NB4 (cell line): ENCODE results near the gene MAGI1.

Source experiments
- DNase-seq: peaks from one replicate; pipeline ENCODE4 v3.0.0; 2010; ENCODE audit warnings: low read depth
- H3K4me3 ChIP-seq: one replicate; pipeline ENCODE4 v1.5.1; 2011; ENCODE audit warnings: mild to moderate bottlenecking, low read depth, low read length, moderate library complexity
- CTCF ChIP-seq: IDR thresholded peaks from one replicate; pipeline ENCODE4 v1.5.1; 2012; ENCODE audit warnings: low read depth, low read length
- MAX ChIP-seq: IDR thresholded peaks from 2 replicates; pipeline ENCODE4 v1.6.1; 2011; ENCODE audit warnings: low read depth, low read length
- MYC ChIP-seq: IDR thresholded peaks from 2 replicates; pipeline ENCODE4 v1.6.1; 2011; ENCODE audit warnings: low read depth, low read length
- POLR2A ChIP-seq: IDR thresholded peaks from 2 replicates; pipeline ENCODE4 v1.6.1; 2011; ENCODE audit warnings: mild to moderate bottlenecking; ENCODE audit not compliant: insufficient read length; ENCODE audit errors: extremely low read depth

Gene MAGI1

GRCh38 chr3:65603631-65604030, 435.1 kb downstream of the MAGI1 start:
- no peak overlapping the region for H3K4me3 ChIP-seq
- DNase-seq, result no peak
- TF ChIP-seq POLR2A (no peak), MAX (no peak), MYC (no peak), CTCF (no peak)

- no peak overlapping the region for H3K4me3 ChIP-seq
- no peak for TF ChIP-seq MYC
- no peak for TF ChIP-seq POLR2A
- TF ChIP-seq CTCF, result no peak
- TF ChIP-seq MAX, result no peak
- DNase-seq, result no peak
Measured at GRCh38 chr3:65600888-65601287, 437.8 kb downstream of the MAGI1 start.

- TF ChIP-seq MAX (no peak), CTCF (no peak), MYC (no peak), POLR2A (no peak)
- no peak overlapping the region for H3K4me3 ChIP-seq
- no peak for DNase-seq
Measured at GRCh38 chr3:65597952-65598413, 440.7 kb downstream of the MAGI1 start.

GRCh38 chr3:65597226-65597951, 441.3 kb downstream of the MAGI1 start:
- no peak for TF ChIP-seq CTCF
- TF ChIP-seq POLR2A, result no peak
- TF ChIP-seq MAX, result no peak
- no peak for TF ChIP-seq MYC
- no peak overlapping the region for H3K4me3 ChIP-seq
- DNase-seq, result no peak

GRCh38 chr3:65596571-65597225, 442.0 kb downstream of the MAGI1 start:
- DNase-seq, result no peak
- no peak overlapping the region for H3K4me3 ChIP-seq
- TF ChIP-seq CTCF (no peak), POLR2A (no peak), MYC (no peak), MAX (no peak)
